ENCODE results near the gene CYBB. TPM values are rescaled to one million over a fixed set of nuclear protein-coding genes. Genes with fewer than 3 reads are reported as not detected.

Gene CYBB
- total RNA-seq, 1 experiment from 2014 or later, result 0.40 TPM

GRCh38 chrX:37781814-37782213, 2.0 kb downstream of the CYBB start:
- TF ChIP-seq EZH2phosphoT487 (IDR thresholded peaks at IDR 0.05; ENCODE audit: borderline replicate concordance, low read length), result no peak
- no peak for TF ChIP-seq EZH2 (IDR thresholded peaks at IDR 0.05; ENCODE audit: low read length, unreplicated experiment)
- TF ChIP-seq CTCF (conservative IDR thresholded peaks at IDR 0.05; ENCODE audit: low read depth, low read length), result no peak
- no TSS peak for BruUV-seq (replicated peaks)
- no peaks in the 10 kb centered on the region for H3F3A ChIP-seq (ENCODE audit: low read length, unreplicated experiment)
- H3K9ac ChIP-seq (ENCODE audit: low read length), result no peak overlapping the region
- ChIA-PET CTCF (no interaction called here), POLR2A (ENCODE audit: unreplicated experiment) (no interaction called here)
- ATAC-seq (no peak), DNase-seq (no peak)
- no peaks in the 10 kb centered on the region for H3K4me1 ChIP-seq (ENCODE audit: insufficient read depth, low read length)
- no peak overlapping the region for H3K4me2 ChIP-seq (ENCODE audit: low read length)
- no peaks in the 10 kb centered on the region for H3K9me2 ChIP-seq (replicated peaks; ENCODE audit: low read length)
- H4K20me1 ChIP-seq (ENCODE audit: low read length), result no peaks in the 10 kb centered on the region
- no peak overlapping the region for H3K27ac ChIP-seq (ENCODE audit: low read length)
- H3K79me2 ChIP-seq (ENCODE audit: low read length), result no peaks in the 10 kb centered on the region
- H3K4me3 ChIP-seq (ENCODE audit: low read length), result no peak overlapping the region
- H3K36me3 ChIP-seq (ENCODE audit: low read depth, low read length), result no peaks in the 10 kb centered on the region
- H2AFZ ChIP-seq (ENCODE audit: low read length), result no peak overlapping the region
- H3K27me3 ChIP-seq (ENCODE audit: low read length), result no peaks in the 10 kb centered on the region
- intact Hi-C loops (cut with micrococcal nuclease), result no loop called here
- H3K9me3 ChIP-seq (ENCODE audit: low read length), result no peaks in the 10 kb centered on the region

- Histone ChIP-seq H3K9me2 (replicated peaks; ENCODE audit: low read length) (no peaks in the 10 kb centered on the region), H3K4me1 (ENCODE audit: insufficient read depth, low read length) (no peaks in the 10 kb centered on the region), H3K9ac (ENCODE audit: low read length) (no peak overlapping the region), H3K27me3 (ENCODE audit: low read length) (no peaks in the 10 kb centered on the region), H2AFZ (ENCODE audit: low read length) (no peak overlapping the region), H3K36me3 (ENCODE audit: low read depth, low read length) (no peaks in the 10 kb centered on the region), H3K4me3 (ENCODE audit: low read length) (no peak overlapping the region), H3F3A (ENCODE audit: low read length, unreplicated experiment) (no peaks in the 10 kb centered on the region), H3K79me2 (ENCODE audit: low read length) (no peaks in the 10 kb centered on the region), H3K4me2 (ENCODE audit: low read length) (no peak overlapping the region), H4K20me1 (ENCODE audit: low read length) (no peaks in the 10 kb centered on the region), H3K27ac (ENCODE audit: low read length) (no peak overlapping the region), H3K9me3 (ENCODE audit: low read length) (no peaks in the 10 kb centered on the region)
- TF ChIP-seq EZH2phosphoT487 (IDR thresholded peaks at IDR 0.05; ENCODE audit: borderline replicate concordance, low read length) (no peak), CTCF (conservative IDR thresholded peaks at IDR 0.05; ENCODE audit: low read depth, low read length) (no peak), EZH2 (IDR thresholded peaks at IDR 0.05; ENCODE audit: low read length, unreplicated experiment) (no peak)
- POLR2A ChIA-PET (ENCODE audit: unreplicated experiment), result no interaction called here
- DNase-seq (no peak), ATAC-seq (no peak)
- CTCF ChIA-PET, result no interaction called here
- no TSS peak for BruUV-seq (replicated peaks)
- intact Hi-C loops (cut with micrococcal nuclease), result no loop called here
These were observed 2.5 kb downstream of the CYBB start for GRCh38 chrX:37782359-37782758.

GRCh38 chrX:37783305-37783704, 3.4 kb downstream of the CYBB start:
- Histone ChIP-seq H3F3A (ENCODE audit: low read length, unreplicated experiment) (no peaks in the 10 kb centered on the region), H3K27ac (ENCODE audit: low read length) (no peak overlapping the region), H3K4me2 (ENCODE audit: low read length) (no peak overlapping the region), H3K36me3 (ENCODE audit: low read depth, low read length) (no peaks in the 10 kb centered on the region), H3K27me3 (ENCODE audit: low read length) (no peaks in the 10 kb centered on the region), H4K20me1 (ENCODE audit: low read length) (no peaks in the 10 kb centered on the region), H2AFZ (ENCODE audit: low read length) (no peak overlapping the region), H3K9ac (ENCODE audit: low read length) (no peak overlapping the region), H3K79me2 (ENCODE audit: low read length) (no peaks in the 10 kb centered on the region), H3K9me3 (ENCODE audit: low read length) (no peaks in the 10 kb centered on the region), H3K9me2 (replicated peaks; ENCODE audit: low read length) (no peaks in the 10 kb centered on the region), H3K4me3 (ENCODE audit: low read length) (no peak overlapping the region), H3K4me1 (ENCODE audit: insufficient read depth, low read length) (no peaks in the 10 kb centered on the region)
- no peak for TF ChIP-seq EZH2phosphoT487 (IDR thresholded peaks at IDR 0.05; ENCODE audit: borderline replicate concordance, low read length)
- TF ChIP-seq CTCF (conservative IDR thresholded peaks at IDR 0.05; ENCODE audit: low read depth, low read length), result no peak
- no peak for TF ChIP-seq EZH2 (IDR thresholded peaks at IDR 0.05; ENCODE audit: low read length, unreplicated experiment)
- no peak for ATAC-seq
- CTCF ChIA-PET, result no interaction called here
- intact Hi-C loops (cut with micrococcal nuclease), result no loop called here
- no peak for DNase-seq
- POLR2A ChIA-PET (ENCODE audit: unreplicated experiment), result no interaction called here
- no TSS peak for BruUV-seq (replicated peaks)

All from PC-3 (cell line).